GM12891 (cell line): ENCODE results near the gene ZFP36L2.

Experiments
- PAX5 ChIP-seq: IDR thresholded peaks from 2 replicates; pipeline ENCODE4 v1.6.1; 2011; ENCODE audit warnings: low read length, moderate library complexity, mild to moderate bottlenecking; ENCODE audit not compliant: insufficient read depth, severe bottlenecking
- POLR2A ChIP-seq: IDR thresholded peaks from 2 replicates; pipeline ENCODE4 v1.6.1; 2011; ENCODE audit warnings: low read depth, low read length, control low read depth
- POLR2AphosphoS5 ChIP-seq: IDR thresholded peaks from 2 replicates; pipeline ENCODE4 v1.6.1; 2011; ENCODE audit warnings: low read depth, low read length, control low read depth
- POU2F2 ChIP-seq: IDR thresholded peaks from 2 replicates; pipeline ENCODE4 v1.6.1; 2011; ENCODE audit warnings: low read depth, mild to moderate bottlenecking, control low read depth, low read length, moderate library complexity
- SPI1 ChIP-seq: IDR thresholded peaks from 2 replicates; pipeline ENCODE4 v1.6.1; 2011; ENCODE audit warnings: low read depth, low read length, control low read depth
- TAF1 ChIP-seq: IDR thresholded peaks from 2 replicates; pipeline ENCODE4 v1.6.1; 2011; ENCODE audit warnings: low read depth, low read length, control low read depth

DNA sequence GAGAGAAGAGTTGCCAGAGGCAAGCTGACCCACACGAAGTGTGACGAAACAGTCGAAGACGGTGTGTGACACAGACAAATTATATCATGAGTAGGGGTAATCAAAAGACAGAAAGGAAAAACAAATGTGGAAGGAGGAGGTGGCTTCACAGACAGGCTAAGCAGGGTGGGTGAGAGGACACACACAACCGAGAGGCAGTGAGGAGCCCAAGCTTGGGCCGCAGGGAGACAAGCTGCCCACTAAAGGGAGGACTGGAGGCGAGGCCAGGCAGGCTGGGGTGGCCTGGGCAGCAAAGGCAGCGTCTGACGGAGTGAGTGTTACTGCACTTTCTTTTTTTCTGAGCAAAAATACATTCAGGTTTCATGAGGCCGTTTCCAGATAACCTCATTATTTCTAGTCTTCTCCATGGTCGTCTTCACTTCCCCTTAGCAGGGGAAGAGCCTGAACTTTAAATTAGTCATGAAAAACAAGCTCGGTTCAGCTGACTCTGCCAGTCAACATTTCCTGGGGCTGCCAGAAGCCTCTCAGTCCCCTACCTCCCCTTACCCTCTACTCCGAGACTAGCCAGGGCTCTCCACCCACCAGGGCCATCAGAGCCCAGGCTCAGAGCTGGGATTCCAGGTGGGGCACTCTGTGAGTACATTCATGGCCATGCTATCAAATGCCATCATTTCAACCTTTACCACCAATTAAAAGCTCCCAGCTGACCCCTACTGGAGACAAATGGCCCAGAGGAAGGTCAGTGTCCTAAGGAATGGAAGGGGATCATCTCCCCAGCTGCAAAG is 13.8 kb upstream of the ZFP36L2 start:
- no peak for TF ChIP-seq POLR2A
- TF ChIP-seq POLR2AphosphoS5: no peak
- TF ChIP-seq TAF1: no peak
- TF ChIP-seq SPI1: peak; percentile 86
- no peak for TF ChIP-seq POU2F2
- no peak for TF ChIP-seq PAX5
